ENCODE measurements around the gene SDK2. TPM values are rescaled to one million over a fixed set of nuclear protein-coding genes. Genes with fewer than 3 reads are reported as not detected.

SDK2 gene
- total RNA-seq, 1 donor from 2014 or later: 11.2 TPM

GRCh38 chr17:73429440-73430164 lies 214.6 kb downstream of the SDK2 start:
- peak; percentile 24 for DNase-seq (ENCODE audit: low read depth)
- H3K4me1 ChIP-seq (ENCODE audit: insufficient read depth, low read length): no peaks in the 10 kb centered on the region
- H3K4me2 ChIP-seq (ENCODE audit: low read length): no peak overlapping the region
- no peaks in the 10 kb centered on the region for H4K20me1 ChIP-seq (ENCODE audit: insufficient read depth, low read length)
- Mint-ChIP-seq H3K27me3 (ENCODE audit: low read depth, unreplicated experiment) (no peaks in the 10 kb centered on the region), H3K27ac (ENCODE audit: unreplicated experiment) (no peak overlapping the region), H3K9me3 (ENCODE audit: unreplicated experiment) (no peaks in the 10 kb centered on the region), H3K4me3 (ENCODE audit: unreplicated experiment) (no peak overlapping the region), H3K36me3 (ENCODE audit: low read depth, unreplicated experiment) (no peaks in the 10 kb centered on the region), H3K4me1 (ENCODE audit: low read depth, unreplicated experiment) (peaks cover 5% of the 10 kb centered on the region)
- TF ChIP-seq CTCF (IDR thresholded peaks at IDR 0.05; ENCODE audit: insufficient read depth, low read depth, low read length) (peak; percentile 84), EZH2 (IDR thresholded peaks at IDR 0.05; ENCODE audit: insufficient read depth, low read length) (no peak)
- no peaks in the 10 kb centered on the region for H3K9me3 ChIP-seq (ENCODE audit: insufficient read depth, low read depth, low read length)
- H3K27me3 ChIP-seq (ENCODE audit: insufficient read depth, low read length): no peaks in the 10 kb centered on the region
- no peak for FAIRE-seq
- no peak overlapping the region for H3K27ac ChIP-seq (ENCODE audit: low read depth, low read length)
- H3K36me3 ChIP-seq (ENCODE audit: insufficient read depth, low read length): no peaks in the 10 kb centered on the region
- no peaks in the 10 kb centered on the region for H3K79me2 ChIP-seq (ENCODE audit: insufficient read depth, low read length)
- no peak overlapping the region for H2AFZ ChIP-seq (ENCODE audit: low read depth, low read length)
- no peak overlapping the region for H3K9ac ChIP-seq (ENCODE audit: low read length)
- no peak overlapping the region for H3K4me3 ChIP-seq (ENCODE audit: insufficient read depth, low read depth, low read length)

- H3K4me1 ChIP-seq (ENCODE audit: insufficient read depth, low read length): no peaks in the 10 kb centered on the region
- no peaks in the 10 kb centered on the region for H3K9me3 Mint-ChIP-seq (ENCODE audit: unreplicated experiment)
- H3K79me2 ChIP-seq (ENCODE audit: insufficient read depth, low read length): no peaks in the 10 kb centered on the region
- no peaks in the 10 kb centered on the region for H3K27me3 ChIP-seq (ENCODE audit: insufficient read depth, low read length)
- H3K4me2 ChIP-seq (ENCODE audit: low read length): no peak overlapping the region
- peaks cover 5% of the 10 kb centered on the region for H3K4me1 Mint-ChIP-seq (ENCODE audit: low read depth, unreplicated experiment)
- no peak overlapping the region for H3K27ac Mint-ChIP-seq (ENCODE audit: unreplicated experiment)
- no peak overlapping the region for H3K4me3 Mint-ChIP-seq (ENCODE audit: unreplicated experiment)
- no peak overlapping the region for H3K4me3 ChIP-seq (ENCODE audit: insufficient read depth, low read depth, low read length)
- peaks cover 2% of the 10 kb centered on the region for H3K27me3 Mint-ChIP-seq (ENCODE audit: low read depth, unreplicated experiment)
- no peak overlapping the region for H3K27ac ChIP-seq (ENCODE audit: low read depth, low read length)
- peaks cover 3% of the 10 kb centered on the region for H3K36me3 Mint-ChIP-seq (ENCODE audit: low read depth, unreplicated experiment)
- H4K20me1 ChIP-seq (ENCODE audit: insufficient read depth, low read length): no peaks in the 10 kb centered on the region
- no peak for FAIRE-seq
- no peaks in the 10 kb centered on the region for H3K9me3 ChIP-seq (ENCODE audit: insufficient read depth, low read depth, low read length)
- no peak for TF ChIP-seq CTCF (IDR thresholded peaks at IDR 0.05; ENCODE audit: insufficient read depth, low read depth, low read length)
- TF ChIP-seq EZH2 (IDR thresholded peaks at IDR 0.05; ENCODE audit: insufficient read depth, low read length): no peak
- no peak for DNase-seq (ENCODE audit: low read depth)
- no peaks in the 10 kb centered on the region for H3K36me3 ChIP-seq (ENCODE audit: insufficient read depth, low read length)
- no peak overlapping the region for H2AFZ ChIP-seq (ENCODE audit: low read depth, low read length)
- H3K9ac ChIP-seq (ENCODE audit: low read length): no peak overlapping the region
Observed at GRCh38 chr17:73427198-73427597, 217.0 kb downstream of the SDK2 start.

GRCh38 chr17:73424571-73424970 lies 219.7 kb downstream of the SDK2 start:
- H3K27ac ChIP-seq (ENCODE audit: low read depth, low read length): no peak overlapping the region
- no peaks in the 10 kb centered on the region for H3K79me2 ChIP-seq (ENCODE audit: insufficient read depth, low read length)
- H3K36me3 Mint-ChIP-seq (ENCODE audit: low read depth, unreplicated experiment): peaks cover 9% of the 10 kb centered on the region
- TF ChIP-seq EZH2 (IDR thresholded peaks at IDR 0.05; ENCODE audit: insufficient read depth, low read length) (no peak), CTCF (IDR thresholded peaks at IDR 0.05; ENCODE audit: insufficient read depth, low read depth, low read length) (no peak)
- H3K36me3 ChIP-seq (ENCODE audit: insufficient read depth, low read length): no peaks in the 10 kb centered on the region
- peaks cover 2% of the 10 kb centered on the region for H3K27me3 Mint-ChIP-seq (ENCODE audit: low read depth, unreplicated experiment)
- no peak overlapping the region for H2AFZ ChIP-seq (ENCODE audit: low read depth, low read length)
- FAIRE-seq: no peak
- no peaks in the 10 kb centered on the region for H3K4me1 ChIP-seq (ENCODE audit: insufficient read depth, low read length)
- no peaks in the 10 kb centered on the region for H3K9me3 Mint-ChIP-seq (ENCODE audit: unreplicated experiment)
- no peak overlapping the region for H3K27ac Mint-ChIP-seq (ENCODE audit: unreplicated experiment)
- H3K27me3 ChIP-seq (ENCODE audit: insufficient read depth, low read length): no peaks in the 10 kb centered on the region
- H3K4me1 Mint-ChIP-seq (ENCODE audit: low read depth, unreplicated experiment): no peaks in the 10 kb centered on the region
- H3K9ac ChIP-seq (ENCODE audit: low read length): no peak overlapping the region
- H3K4me3 ChIP-seq (ENCODE audit: insufficient read depth, low read depth, low read length): no peak overlapping the region
- DNase-seq (ENCODE audit: low read depth): no peak
- no peaks in the 10 kb centered on the region for H4K20me1 ChIP-seq (ENCODE audit: insufficient read depth, low read length)
- no peak overlapping the region for H3K4me3 Mint-ChIP-seq (ENCODE audit: unreplicated experiment)
- no peaks in the 10 kb centered on the region for H3K9me3 ChIP-seq (ENCODE audit: insufficient read depth, low read depth, low read length)
- H3K4me2 ChIP-seq (ENCODE audit: low read length): no peak overlapping the region
